ENCODE results near the gene SLC11A1. TPM values are rescaled to one million over a fixed set of nuclear protein-coding genes. Genes with fewer than 3 reads are reported as not detected.

Gene SLC11A1
- total RNA-seq, 3 donors from 2014 or later (not counting 1 experiment from before 2014, with no cell fraction given): 17.9 to 53.5 (median 35.5) TPM

DNA sequence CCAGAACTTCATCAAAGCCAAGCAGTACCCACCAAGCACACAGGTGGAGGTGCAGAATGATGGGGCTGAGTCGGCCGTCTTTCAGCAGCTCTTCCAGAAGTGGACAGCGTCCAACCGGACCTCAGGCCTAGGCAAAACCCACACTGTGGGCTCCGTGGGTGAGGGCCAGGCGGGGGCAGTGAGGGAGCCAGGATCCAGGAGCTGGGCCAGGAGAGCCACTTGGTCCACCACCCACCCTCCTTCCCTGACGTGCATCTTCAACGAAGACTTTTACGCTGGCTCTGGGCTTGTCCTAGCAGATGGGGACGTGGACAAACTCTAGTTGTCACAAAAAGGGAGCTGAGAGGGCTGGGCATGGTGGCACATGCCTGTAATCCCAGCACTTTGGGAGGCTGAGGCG lies 48.6 kb downstream of the SLC11A1 start:
- H3K27me3 Mint-ChIP-seq (ENCODE audit: low read depth in 2 of 2): no peaks in the 10 kb centered on the region
- DNase-seq (no peak), ATAC-seq (no peak)
- intact Hi-C loops (cut with micrococcal nuclease): no loop called here
- no peaks in the 10 kb centered on the region for H3K27me3 ChIP-seq (ENCODE audit: control insufficient read depth, insufficient read depth, low read length)
- TF ChIP-seq, protein P1, sequence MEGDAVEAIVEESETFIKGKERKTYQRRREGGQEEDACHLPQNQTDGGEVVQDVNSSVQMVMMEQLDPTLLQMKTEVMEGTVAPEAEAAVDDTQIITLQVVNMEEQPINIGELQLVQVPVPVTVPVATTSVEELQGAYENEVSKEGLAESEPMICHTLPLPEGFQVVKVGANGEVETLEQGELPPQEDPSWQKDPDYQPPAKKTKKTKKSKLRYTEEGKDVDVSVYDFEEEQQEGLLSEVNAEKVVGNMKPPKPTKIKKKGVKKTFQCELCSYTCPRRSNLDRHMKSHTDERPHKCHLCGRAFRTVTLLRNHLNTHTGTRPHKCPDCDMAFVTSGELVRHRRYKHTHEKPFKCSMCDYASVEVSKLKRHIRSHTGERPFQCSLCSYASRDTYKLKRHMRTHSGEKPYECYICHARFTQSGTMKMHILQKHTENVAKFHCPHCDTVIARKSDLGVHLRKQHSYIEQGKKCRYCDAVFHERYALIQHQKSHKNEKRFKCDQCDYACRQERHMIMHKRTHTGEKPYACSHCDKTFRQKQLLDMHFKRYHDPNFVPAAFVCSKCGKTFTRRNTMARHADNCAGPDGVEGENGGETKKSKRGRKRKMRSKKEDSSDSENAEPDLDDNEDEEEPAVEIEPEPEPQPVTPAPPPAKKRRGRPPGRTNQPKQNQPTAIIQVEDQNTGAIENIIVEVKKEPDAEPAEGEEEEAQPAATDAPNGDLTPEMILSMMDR (IDR thresholded peaks at IDR 0.05): no peak
- WGBS (ENCODE audit: insufficient coverage): 94% methylated on average over 11 of the region's 11 CpGs
- H3K4me1 ChIP-seq (ENCODE audit: control insufficient read depth, insufficient read depth, low read length): peaks cover 5% of the 10 kb centered on the region
- no peak overlapping the region for H3K27ac ChIP-seq (ENCODE audit: low read length)
- no peaks in the 10 kb centered on the region for H3K36me3 Mint-ChIP-seq
- H3K9me3 Mint-ChIP-seq: no peaks in the 10 kb centered on the region
- H3K4me3 Mint-ChIP-seq: no peak overlapping the region
- no peaks in the 10 kb centered on the region for H3K9me3 ChIP-seq (ENCODE audit: control insufficient read depth, insufficient read depth, low read length)
- H3K4me1 Mint-ChIP-seq: peaks cover 0 to 5% of the 10 kb centered on the region in 2 donors
- H3K36me3 ChIP-seq (ENCODE audit: control insufficient read depth, insufficient read depth, low read length): no peaks in the 10 kb centered on the region
- H3K27ac Mint-ChIP-seq: no peak overlapping the region
- H3K4me3 ChIP-seq (ENCODE audit: low read length): no peak overlapping the region

DNA sequence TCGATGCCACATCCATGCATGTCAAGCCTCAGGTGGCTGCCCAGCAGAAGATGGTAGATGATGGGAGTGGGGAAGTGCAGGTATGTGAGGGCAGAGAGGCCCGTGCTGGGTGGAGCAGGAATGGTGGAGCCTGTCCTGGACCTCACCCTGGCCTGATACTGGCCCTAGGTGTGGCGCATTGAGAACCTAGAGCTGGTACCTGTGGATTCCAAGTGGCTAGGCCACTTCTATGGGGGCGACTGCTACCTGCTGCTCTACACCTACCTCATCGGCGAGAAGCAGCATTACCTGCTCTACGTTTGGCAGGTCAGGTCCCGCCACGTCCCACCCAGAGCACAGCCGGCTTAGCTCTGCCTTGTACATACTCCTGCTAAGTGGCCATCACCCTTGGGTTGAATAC lies 49.8 kb downstream of the SLC11A1 start:
- intact Hi-C loops (cut with micrococcal nuclease): no loop called here
- H3K4me1 Mint-ChIP-seq: peaks cover 0 to 5% of the 10 kb centered on the region in 2 donors
- H3K36me3 Mint-ChIP-seq: no peaks in the 10 kb centered on the region
- H3K27ac ChIP-seq (ENCODE audit: low read length): no peak overlapping the region
- DNase-seq (no peak), ATAC-seq (no peak)
- H3K27me3 Mint-ChIP-seq (ENCODE audit: low read depth in 2 of 2): no peaks in the 10 kb centered on the region
- H3K9me3 Mint-ChIP-seq: no peaks in the 10 kb centered on the region
- no peak overlapping the region for H3K4me3 ChIP-seq (ENCODE audit: low read length)
- H3K27me3 ChIP-seq (ENCODE audit: control insufficient read depth, insufficient read depth, low read length): no peaks in the 10 kb centered on the region
- H3K27ac Mint-ChIP-seq: no peak overlapping the region
- no peaks in the 10 kb centered on the region for H3K9me3 ChIP-seq (ENCODE audit: control insufficient read depth, insufficient read depth, low read length)
- no peak overlapping the region for H3K4me3 Mint-ChIP-seq
- H3K4me1 ChIP-seq (ENCODE audit: control insufficient read depth, insufficient read depth, low read length): peaks cover 5% of the 10 kb centered on the region
- TF ChIP-seq, protein P1 (IDR thresholded peaks at IDR 0.05): no peak
- 92% methylated on average over 10 of the region's 10 CpGs for WGBS (ENCODE audit: insufficient coverage)
- H3K36me3 ChIP-seq (ENCODE audit: control insufficient read depth, insufficient read depth, low read length): no peaks in the 10 kb centered on the region

DNA sequence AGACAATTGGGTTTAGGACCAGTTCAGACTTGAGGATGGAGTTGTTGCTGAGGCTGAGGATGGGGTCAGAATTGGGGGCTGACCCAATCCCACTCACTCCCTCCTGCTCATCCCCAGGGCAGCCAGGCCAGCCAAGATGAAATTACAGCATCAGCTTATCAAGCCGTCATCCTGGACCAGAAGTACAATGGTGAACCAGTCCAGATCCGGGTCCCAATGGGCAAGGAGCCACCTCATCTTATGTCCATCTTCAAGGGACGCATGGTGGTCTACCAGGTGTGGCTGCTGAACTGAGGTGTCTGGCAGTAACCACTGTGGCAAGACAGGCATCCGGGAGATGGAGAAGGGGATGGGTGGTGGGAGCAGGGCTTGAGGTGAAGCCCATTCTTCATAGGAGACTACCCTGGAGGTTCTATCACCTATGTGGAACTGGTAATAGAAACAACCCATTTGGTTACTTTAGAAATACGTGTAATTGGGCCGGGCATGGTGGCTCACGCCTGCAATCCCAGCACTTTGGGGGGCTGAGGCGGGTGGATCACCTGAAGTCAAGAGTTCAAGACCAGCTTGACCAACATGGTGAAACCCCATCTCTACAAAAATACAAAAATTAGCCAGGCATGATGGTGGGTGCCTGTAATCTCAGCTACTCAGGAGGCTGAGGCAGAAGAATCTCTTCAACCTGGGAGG lies 50.7 kb downstream of the SLC11A1 start:
- no peak for ATAC-seq
- H3K4me3 Mint-ChIP-seq: no peak overlapping the region
- TF ChIP-seq, protein P1 (IDR thresholded peaks at IDR 0.05): no peak

DNA sequence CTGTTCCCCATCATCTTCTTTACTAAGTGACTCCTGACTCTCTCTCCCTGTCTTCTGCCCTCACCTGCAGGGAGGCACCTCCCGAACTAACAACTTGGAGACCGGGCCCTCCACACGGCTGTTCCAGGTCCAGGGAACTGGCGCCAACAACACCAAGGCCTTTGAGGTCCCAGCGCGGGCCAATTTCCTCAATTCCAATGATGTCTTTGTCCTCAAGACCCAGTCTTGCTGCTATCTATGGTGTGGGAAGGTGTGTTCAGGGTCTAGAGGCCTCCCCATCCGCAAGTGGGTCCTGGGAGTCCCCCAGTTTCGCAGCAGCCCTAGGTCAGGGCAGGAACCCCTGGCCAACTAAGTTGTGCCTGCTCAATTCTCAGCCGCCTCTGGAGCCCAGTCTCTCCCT lies 52.4 kb downstream of the SLC11A1 start:
- no peak overlapping the region for H3K4me3 Mint-ChIP-seq
- Histone ChIP-seq H3K9me3 (ENCODE audit: control insufficient read depth, insufficient read depth, low read length) (no peaks in the 10 kb centered on the region), H3K4me1 (ENCODE audit: control insufficient read depth, insufficient read depth, low read length) (peaks cover 5% of the 10 kb centered on the region), H3K27ac (ENCODE audit: low read length) (no peak overlapping the region), H3K36me3 (ENCODE audit: control insufficient read depth, insufficient read depth, low read length) (no peaks in the 10 kb centered on the region), H3K27me3 (ENCODE audit: control insufficient read depth, insufficient read depth, low read length) (no peaks in the 10 kb centered on the region), H3K4me3 (ENCODE audit: low read length) (no peak overlapping the region)
- H3K36me3 Mint-ChIP-seq: no peaks in the 10 kb centered on the region
- TF ChIP-seq, protein P1 (IDR thresholded peaks at IDR 0.05): no peak
- WGBS (ENCODE audit: insufficient coverage): 90% methylated on average over 9 of the region's 9 CpGs
- ATAC-seq (no peak), DNase-seq (no peak)
- H3K9me3 Mint-ChIP-seq: no peaks in the 10 kb centered on the region
- no peak overlapping the region for H3K27ac Mint-ChIP-seq
- intact Hi-C loops (cut with micrococcal nuclease): no loop called here
- peaks cover 0 to 5% of the 10 kb centered on the region in 2 donors for H3K4me1 Mint-ChIP-seq
- H3K27me3 Mint-ChIP-seq (ENCODE audit: low read depth in 2 of 2): no peaks in the 10 kb centered on the region

More for the DNA sequence above, 50.7 kb downstream of the SLC11A1 start:
- Mint-ChIP-seq H3K36me3 (no peaks in the 10 kb centered on the region), H3K4me1 (peaks cover 0 to 5% of the 10 kb centered on the region in 2 donors), H3K9me3 (no peaks in the 10 kb centered on the region), H3K27me3 (ENCODE audit: low read depth in 2 of 2) (no peaks in the 10 kb centered on the region), H3K27ac (no peak overlapping the region)
- no peak overlapping the region for H3K4me3 ChIP-seq (ENCODE audit: low read length)
- no peaks in the 10 kb centered on the region for H3K9me3 ChIP-seq (ENCODE audit: control insufficient read depth, insufficient read depth, low read length)
- peaks cover 5% of the 10 kb centered on the region for H3K4me1 ChIP-seq (ENCODE audit: control insufficient read depth, insufficient read depth, low read length)
- H3K36me3 ChIP-seq (ENCODE audit: control insufficient read depth, insufficient read depth, low read length): no peaks in the 10 kb centered on the region
- H3K27ac ChIP-seq (ENCODE audit: low read length): no peak overlapping the region
- WGBS (ENCODE audit: insufficient coverage): 93% methylated on average over 8 of the region's 8 CpGs
- DNase-seq: no peak
- no peaks in the 10 kb centered on the region for H3K27me3 ChIP-seq (ENCODE audit: control insufficient read depth, insufficient read depth, low read length)
- intact Hi-C loops (cut with micrococcal nuclease): no loop called here
